ENCODE data around the gene CNTFR.
"Not testable (repeated sequence)": the region's sequence is repeated elsewhere in the genome, so short reads cannot be mapped to it uniquely, and the experiment has no call there.

The CNTFR gene

GRCh38 chr9:34589636-34590380 is at the start of gene CNTFR:
Gene CNTFR (minus strand): TSS chr9:34589724. CDS start chr9:34568981, 20,743 bp downstream.
- H3K4me3 ChIP-seq (ENCODE audit: control insufficient read depth, low read depth, low read length) = no peak within 1 kb of the TSS; the same call in none of the 2 replicates
- TF ChIP-seq CTCF (IDR thresholded peaks at IDR 0.05; ENCODE audit: control insufficient read depth, insufficient read depth, low read depth, low read length, missing control alignments) = no peak
- DNase-seq (ENCODE audit: low read depth) = no peak

- H3K4me3 ChIP-seq (ENCODE audit: control insufficient read depth, low read depth, low read length); DNase-seq (ENCODE audit: low read depth): not testable (repeated sequence)
Measured at GRCh38 chr9:34639322-34639721, 49.8 kb upstream of the CNTFR start.

GRCh38 chr9:34638138-34638445 is 48.6 kb upstream of the CNTFR start:
- peak overlapping the region; percentile 93 for H3K4me3 ChIP-seq (ENCODE audit: control insufficient read depth, low read depth, low read length)
- DNase-seq (ENCODE audit: low read depth) = no peak
- no peak for TF ChIP-seq CTCF (IDR thresholded peaks at IDR 0.05; ENCODE audit: control insufficient read depth, insufficient read depth, low read depth, low read length, missing control alignments)

- DNase-seq (ENCODE audit: low read depth) = peak; percentile 63
- H3K4me3 ChIP-seq (ENCODE audit: control insufficient read depth, low read depth, low read length) = peak within 1 kb of the TSS; percentile 93
- TF ChIP-seq CTCF (IDR thresholded peaks at IDR 0.05; ENCODE audit: control insufficient read depth, insufficient read depth, low read depth, low read length, missing control alignments) = no peak
Measured at GRCh38 chr9:34637356-34638137, 48.0 kb upstream of the CNTFR start, which contains the start of gene SIGMAR1. Gene SIGMAR1 (minus strand): TSS chr9:34637787. CDS start chr9:34637697, 90 bp downstream.

GRCh38 chr9:34636791-34637355 is 47.3 kb upstream of the CNTFR start:
- no peak for DNase-seq (ENCODE audit: low read depth)
- no peak for TF ChIP-seq CTCF (IDR thresholded peaks at IDR 0.05; ENCODE audit: control insufficient read depth, insufficient read depth, low read depth, low read length, missing control alignments)
- H3K4me3 ChIP-seq (ENCODE audit: control insufficient read depth, low read depth, low read length) = peak overlapping the region; percentile 93

- no peak for DNase-seq (ENCODE audit: low read depth)
- TF ChIP-seq CTCF (IDR thresholded peaks at IDR 0.05; ENCODE audit: control insufficient read depth, insufficient read depth, low read depth, low read length, missing control alignments) = no peak
- H3K4me3 ChIP-seq (ENCODE audit: control insufficient read depth, low read depth, low read length) = no peak overlapping the region
Measured at GRCh38 chr9:34635556-34635955, 46.0 kb upstream of the CNTFR start.

Data from AG09309 (cell line).